Liver (tissue), 9 donors: ENCODE data around the gene NLRP5. TPM values are rescaled to one million over a fixed set of nuclear protein-coding genes. Genes with fewer than 3 reads are reported as not detected.

Experiments used
- DNase-seq: peaks from one replicate; pipeline ENCODE4 v3.0.0-alpha.2; 2017; ENCODE audit warnings: low spot score
- H3K27ac ChIP-seq, 2 donors: one replicate each; pipeline ENCODE4 v1.7.0; 2013; ENCODE audit warnings: inconsistent platforms in 2 of 2, low read length in 2 of 2, control low read depth in 1 of 2, low read depth in 1 of 2, mild to moderate bottlenecking in 1 of 2
- H3K27me3 ChIP-seq, 4 donors: one replicate each; pipeline versions ENCODE4 v1.6.1 to v1.7.0; 2013; ENCODE audit warnings: low read length in 3 of 4, inconsistent platforms in 1 of 4, mild to moderate bottlenecking in 1 of 4, moderate library complexity in 1 of 4; ENCODE audit not compliant: control insufficient read depth in 4 of 4, insufficient read depth in 4 of 4
- H3K36me3 ChIP-seq, 4 donors: one replicate each; pipeline versions ENCODE4 v1.6.1 to v1.7.0; 2013; ENCODE audit warnings: low read length in 3 of 4, mild to moderate bottlenecking in 3 of 4, low read depth in 1 of 4, moderate library complexity in 1 of 4; ENCODE audit not compliant: control insufficient read depth in 4 of 4, insufficient read depth in 3 of 4
- H3K4me1 ChIP-seq, 4 donors: one replicate each; pipeline versions ENCODE4 v1.6.1 to v1.7.0; 2013; ENCODE audit warnings: low read length in 3 of 4, mild to moderate bottlenecking in 3 of 4, moderate library complexity in 1 of 4; ENCODE audit not compliant: control insufficient read depth in 4 of 4, insufficient read depth in 4 of 4
- H3K4me3 ChIP-seq, 3 donors: one replicate each; pipeline versions ENCODE4 v1.6.1 to v1.7.0; 2013; ENCODE audit warnings: low read length in 3 of 3, control low read depth in 1 of 3, low read depth in 1 of 3, mild to moderate bottlenecking in 1 of 3
- H3K9ac ChIP-seq, 2 donors: one replicate each; pipeline ENCODE4 v1.7.0; 2013; ENCODE audit warnings: low read length in 2 of 2, mild to moderate bottlenecking in 2 of 2, moderate library complexity in 2 of 2, control low read depth in 1 of 2, low read depth in 1 of 2
- H3K9me3 ChIP-seq, 4 donors: one replicate each; pipeline versions ENCODE4 v1.6.1 to v1.7.0; 2013; ENCODE audit warnings: low read length in 3 of 4; ENCODE audit not compliant: control insufficient read depth in 4 of 4
- EGR1 ChIP-seq, 2 donors: IDR thresholded peaks; 2 replicates each; pipeline ENCODE4 v1.6.1; 2016 to 2018; ENCODE audit warnings: antibody characterized with exemption in 2 of 2, low read depth in 2 of 2
- FOXA1 ChIP-seq: IDR thresholded peaks from 2 replicates; pipeline ENCODE4 v1.6.1; 2016; ENCODE audit warnings: antibody characterized with exemption
- GABPA ChIP-seq, 2 donors: IDR thresholded peaks in 1 of 2; conservative IDR thresholded peaks in 1 of 2; 2 replicates each; pipeline ENCODE4 v1.6.1; 2016; ENCODE audit warnings: antibody characterized with exemption in 2 of 2, mild to moderate bottlenecking in 1 of 2, moderate library complexity in 1 of 2
- HNF4A ChIP-seq, 2 donors: conservative IDR thresholded peaks; 2 replicates each; pipeline ENCODE4 v1.6.1; 2016; ENCODE audit warnings: antibody characterized with exemption in 2 of 2, mild to moderate bottlenecking in 2 of 2
- HNF4G ChIP-seq: IDR thresholded peaks from 2 replicates; pipeline ENCODE4 v1.6.1; 2016; ENCODE audit warnings: antibody characterized with exemption
- JUND ChIP-seq, 2 donors: IDR thresholded peaks; 2 replicates each; pipeline ENCODE4 v1.6.1; 2016; ENCODE audit warnings: antibody characterized with exemption in 2 of 2
- NR2F2 ChIP-seq: IDR thresholded peaks from 2 replicates; pipeline ENCODE4 v1.6.1; 2016; ENCODE audit warnings: antibody characterized with exemption
- RAD21 ChIP-seq, 2 donors: IDR thresholded peaks; 2 replicates each; pipeline ENCODE4 v1.6.1; 2016; ENCODE audit warnings: antibody characterized with exemption in 2 of 2, mild to moderate bottlenecking in 2 of 2
- RXRA ChIP-seq, 2 donors: IDR thresholded peaks; 2 replicates each; pipeline ENCODE4 v1.6.1; 2017 to 2018; ENCODE audit warnings: antibody characterized with exemption in 2 of 2, mild to moderate bottlenecking in 1 of 2
- SP1 ChIP-seq: IDR thresholded peaks from 2 replicates; pipeline ENCODE4 v1.6.1; 2018; ENCODE audit warnings: antibody characterized with exemption, mild to moderate bottlenecking
- TAF1 ChIP-seq: conservative IDR thresholded peaks from 2 replicates; pipeline ENCODE4 v1.6.1; 2016; ENCODE audit warnings: antibody characterized with exemption, mild to moderate bottlenecking
- WGBS: extraction: QIAGEN DNeasy Blood & Tissue Kit; methylation state at CpG from one replicate; pipeline ENCODE4 v1.1.7; 2013; 5-methylcytosine and 5-hydroxymethylcytosine counted together
- polyA plus RNA-seq, 2 donors: library from polyadenylated mRNA; stranded (reverse) in 1 of 2; unstranded in 1 of 2; fragments of 200-250 nt in 1 of 2; fragments of >200 nt in 1 of 2; fragmentation: Nextera tagmentation in 1 of 2; extraction: Ambion mirVana in 1 of 2; gene quantifications; one replicate each; pipeline versions ENCODE4 v1.2.1 to v1.2.3, GENCODE V29; 2013 to 2015
- total RNA-seq, 2 donors: library from RNA; depleted of rRNA; stranded (reverse); fragments of >200 nt; gene quantifications; one replicate each; pipeline ENCODE4 v1.2.3, GENCODE V29; 2014
- TF ChIP-seq, protein P1 (sequence below): IDR thresholded peaks from 2 replicates; pipeline ENCODE4 v1.6.1; 2016; ENCODE audit warnings: antibody characterized with exemption, mild to moderate bottlenecking
- TF ChIP-seq, protein P2 (sequence below): IDR thresholded peaks from 2 replicates; pipeline ENCODE4 v1.6.1; 2016; ENCODE audit warnings: antibody characterized with exemption
- TF ChIP-seq, protein P3 (sequence below): fragments of 150-350 bp; IDR thresholded peaks from 2 replicates; pipeline ENCODE4 v1.5.1; 2017; ENCODE audit warnings: improper control_type of control experiment, low read depth, low read length; ENCODE audit not compliant: missing input control
- TF ChIP-seq, protein P4 (sequence below): IDR thresholded peaks from 2 replicates; pipeline ENCODE4 v1.6.1; 2016; ENCODE audit warnings: antibody characterized with exemption
- donor health status: healthy.
- donor health status: healthy.
- donor health status: healthy.
- donor health status: healthy.
- donor health status: healthy.

NLRP5 gene
- total and polyA plus RNA-seq, 4 donors: not detected

DNA sequence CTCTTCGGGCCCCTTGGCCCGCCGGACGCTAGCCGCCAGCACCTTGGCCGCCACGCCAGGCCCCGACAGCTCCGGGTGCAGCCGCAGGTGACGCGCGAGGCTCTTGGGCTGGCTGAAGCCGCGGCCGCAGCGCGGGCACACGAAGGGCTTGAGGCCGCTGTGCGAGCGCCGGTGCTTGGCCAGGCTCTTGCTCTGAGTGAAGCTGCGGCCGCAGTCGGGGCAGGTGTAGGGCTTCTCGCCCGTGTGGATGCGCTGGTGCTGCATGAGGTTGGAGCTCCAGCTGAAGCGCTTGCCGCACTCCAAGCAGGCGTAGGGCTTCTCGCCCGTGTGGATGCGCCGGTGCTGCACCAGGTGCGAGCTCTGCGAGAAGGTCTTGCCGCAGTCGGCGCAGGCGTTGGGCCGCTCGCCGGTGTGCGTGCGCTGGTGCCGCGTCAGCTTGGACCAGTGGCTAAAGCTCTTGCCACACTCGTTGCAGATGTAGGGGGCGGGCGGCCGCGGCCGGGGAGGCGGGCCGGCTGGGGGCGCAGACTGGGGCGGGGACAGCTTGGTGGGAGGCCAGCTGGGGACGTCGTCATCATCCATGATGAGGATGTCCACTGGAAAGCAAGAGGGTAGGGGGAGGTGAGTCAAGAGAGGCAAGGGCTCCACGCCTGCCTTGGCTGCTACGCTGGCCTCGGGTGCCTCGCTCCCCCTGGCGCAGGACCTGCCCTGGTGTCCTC, 102.1 kb downstream of the NLRP5 start (continued):
- TF ChIP-seq HNF4G: no peak
- no peak for TF ChIP-seq NR2F2

DNA sequence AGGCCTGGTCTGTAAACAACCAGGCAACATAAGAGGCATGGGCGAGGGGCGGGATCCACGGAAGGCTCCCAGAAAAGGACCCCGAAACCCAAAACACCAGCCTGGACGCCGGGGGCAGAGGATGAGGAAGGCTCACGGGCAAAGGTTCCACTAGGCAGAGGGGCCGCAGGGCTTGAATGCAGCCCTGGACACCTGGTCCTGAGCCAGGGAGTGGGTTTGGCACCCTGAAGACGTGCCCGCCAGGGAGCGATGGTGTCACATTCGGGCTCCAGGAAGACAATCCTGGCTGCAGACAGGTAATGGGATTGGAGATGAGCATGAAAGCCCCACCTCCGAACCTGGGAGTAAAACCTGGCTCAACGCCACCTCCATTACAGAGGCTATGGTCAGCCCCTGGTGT, 102.8 kb downstream of the NLRP5 start:
- Histone ChIP-seq H3K27ac (no peak overlapping the region), H3K4me1 (no peaks in the 10 kb centered on the region), H3K4me3 (no peak overlapping the region), H3K9me3 (no peaks in the 10 kb centered on the region), H3K36me3 (peaks cover 5 to 14% (median 9%) of the 10 kb centered on the region in 4 donors), H3K9ac (no peak overlapping the region), H3K27me3 (no peaks in the 10 kb centered on the region)
- no peak for TF ChIP-seq GABPA (IDR thresholded peaks at IDR 0.05 in 1 of 2, conservative IDR thresholded peaks at IDR 0.05 in 1 of 2)
- TF ChIP-seq, protein P1, sequence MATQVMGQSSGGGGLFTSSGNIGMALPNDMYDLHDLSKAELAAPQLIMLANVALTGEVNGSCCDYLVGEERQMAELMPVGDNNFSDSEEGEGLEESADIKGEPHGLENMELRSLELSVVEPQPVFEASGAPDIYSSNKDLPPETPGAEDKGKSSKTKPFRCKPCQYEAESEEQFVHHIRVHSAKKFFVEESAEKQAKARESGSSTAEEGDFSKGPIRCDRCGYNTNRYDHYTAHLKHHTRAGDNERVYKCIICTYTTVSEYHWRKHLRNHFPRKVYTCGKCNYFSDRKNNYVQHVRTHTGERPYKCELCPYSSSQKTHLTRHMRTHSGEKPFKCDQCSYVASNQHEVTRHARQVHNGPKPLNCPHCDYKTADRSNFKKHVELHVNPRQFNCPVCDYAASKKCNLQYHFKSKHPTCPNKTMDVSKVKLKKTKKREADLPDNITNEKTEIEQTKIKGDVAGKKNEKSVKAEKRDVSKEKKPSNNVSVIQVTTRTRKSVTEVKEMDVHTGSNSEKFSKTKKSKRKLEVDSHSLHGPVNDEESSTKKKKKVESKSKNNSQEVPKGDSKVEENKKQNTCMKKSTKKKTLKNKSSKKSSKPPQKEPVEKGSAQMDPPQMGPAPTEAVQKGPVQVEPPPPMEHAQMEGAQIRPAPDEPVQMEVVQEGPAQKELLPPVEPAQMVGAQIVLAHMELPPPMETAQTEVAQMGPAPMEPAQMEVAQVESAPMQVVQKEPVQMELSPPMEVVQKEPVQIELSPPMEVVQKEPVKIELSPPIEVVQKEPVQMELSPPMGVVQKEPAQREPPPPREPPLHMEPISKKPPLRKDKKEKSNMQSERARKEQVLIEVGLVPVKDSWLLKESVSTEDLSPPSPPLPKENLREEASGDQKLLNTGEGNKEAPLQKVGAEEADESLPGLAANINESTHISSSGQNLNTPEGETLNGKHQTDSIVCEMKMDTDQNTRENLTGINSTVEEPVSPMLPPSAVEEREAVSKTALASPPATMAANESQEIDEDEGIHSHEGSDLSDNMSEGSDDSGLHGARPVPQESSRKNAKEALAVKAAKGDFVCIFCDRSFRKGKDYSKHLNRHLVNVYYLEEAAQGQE: no peak
- TF ChIP-seq, protein P2, sequence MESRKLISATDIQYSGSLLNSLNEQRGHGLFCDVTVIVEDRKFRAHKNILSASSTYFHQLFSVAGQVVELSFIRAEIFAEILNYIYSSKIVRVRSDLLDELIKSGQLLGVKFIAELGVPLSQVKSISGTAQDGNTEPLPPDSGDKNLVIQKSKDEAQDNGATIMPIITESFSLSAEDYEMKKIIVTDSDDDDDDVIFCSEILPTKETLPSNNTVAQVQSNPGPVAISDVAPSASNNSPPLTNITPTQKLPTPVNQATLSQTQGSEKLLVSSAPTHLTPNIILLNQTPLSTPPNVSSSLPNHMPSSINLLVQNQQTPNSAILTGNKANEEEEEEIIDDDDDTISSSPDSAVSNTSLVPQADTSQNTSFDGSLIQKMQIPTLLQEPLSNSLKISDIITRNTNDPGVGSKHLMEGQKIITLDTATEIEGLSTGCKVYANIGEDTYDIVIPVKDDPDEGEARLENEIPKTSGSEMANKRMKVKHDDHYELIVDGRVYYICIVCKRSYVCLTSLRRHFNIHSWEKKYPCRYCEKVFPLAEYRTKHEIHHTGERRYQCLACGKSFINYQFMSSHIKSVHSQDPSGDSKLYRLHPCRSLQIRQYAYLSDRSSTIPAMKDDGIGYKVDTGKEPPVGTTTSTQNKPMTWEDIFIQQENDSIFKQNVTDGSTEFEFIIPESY: no peak
- TF ChIP-seq SP1: no peak
- TF ChIP-seq RXRA (IDR thresholded peaks at IDR 0.05): no peak
- TF ChIP-seq EGR1 (IDR thresholded peaks at IDR 0.05; ENCODE audit: low read depth in 2 of 2): no peak
- TF ChIP-seq HNF4G: no peak
- no peak for TF ChIP-seq HNF4A (conservative IDR thresholded peaks at IDR 0.05)
- TF ChIP-seq, protein P3, sequence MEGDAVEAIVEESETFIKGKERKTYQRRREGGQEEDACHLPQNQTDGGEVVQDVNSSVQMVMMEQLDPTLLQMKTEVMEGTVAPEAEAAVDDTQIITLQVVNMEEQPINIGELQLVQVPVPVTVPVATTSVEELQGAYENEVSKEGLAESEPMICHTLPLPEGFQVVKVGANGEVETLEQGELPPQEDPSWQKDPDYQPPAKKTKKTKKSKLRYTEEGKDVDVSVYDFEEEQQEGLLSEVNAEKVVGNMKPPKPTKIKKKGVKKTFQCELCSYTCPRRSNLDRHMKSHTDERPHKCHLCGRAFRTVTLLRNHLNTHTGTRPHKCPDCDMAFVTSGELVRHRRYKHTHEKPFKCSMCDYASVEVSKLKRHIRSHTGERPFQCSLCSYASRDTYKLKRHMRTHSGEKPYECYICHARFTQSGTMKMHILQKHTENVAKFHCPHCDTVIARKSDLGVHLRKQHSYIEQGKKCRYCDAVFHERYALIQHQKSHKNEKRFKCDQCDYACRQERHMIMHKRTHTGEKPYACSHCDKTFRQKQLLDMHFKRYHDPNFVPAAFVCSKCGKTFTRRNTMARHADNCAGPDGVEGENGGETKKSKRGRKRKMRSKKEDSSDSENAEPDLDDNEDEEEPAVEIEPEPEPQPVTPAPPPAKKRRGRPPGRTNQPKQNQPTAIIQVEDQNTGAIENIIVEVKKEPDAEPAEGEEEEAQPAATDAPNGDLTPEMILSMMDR: no peak
- no peak for TF ChIP-seq JUND (IDR thresholded peaks at IDR 0.05)
- TF ChIP-seq, protein P4, sequence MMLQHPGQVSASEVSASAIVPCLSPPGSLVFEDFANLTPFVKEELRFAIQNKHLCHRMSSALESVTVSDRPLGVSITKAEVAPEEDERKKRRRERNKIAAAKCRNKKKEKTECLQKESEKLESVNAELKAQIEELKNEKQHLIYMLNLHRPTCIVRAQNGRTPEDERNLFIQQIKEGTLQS: no peak
- no peak for TF ChIP-seq FOXA1
- TF ChIP-seq RAD21 (IDR thresholded peaks at IDR 0.05): no peak
- no peak for TF ChIP-seq NR2F2
- no peak for TF ChIP-seq TAF1
- no peak for DNase-seq
- WGBS: 94% methylated on average over 14 of the region's 14 CpGs
